Adipocyte (in vitro differentiated cells): ENCODE measurements around the gene CGNL1.
A peak's percentile ranks its signal among the peaks of the same experiment; 100 is the strongest.

Experiments
- DNase-seq: peaks from one replicate; pipeline ENCODE4 v3.0.0-alpha.2; 2015; ENCODE audit warnings: low read depth
- H3K27me3 ChIP-seq: replicated peaks from 2 replicates; pipeline ENCODE4 v1.7.0; 2013; ENCODE audit warnings: mild to moderate bottlenecking, low read length, moderate library complexity; ENCODE audit not compliant: control insufficient read depth, insufficient read depth
- H3K36me3 ChIP-seq: 2 replicates; pipeline ENCODE4 v1.7.0; 2013; ENCODE audit warnings: low read length, mild to moderate bottlenecking, moderate library complexity; ENCODE audit not compliant: control insufficient read depth, insufficient read depth, severe bottlenecking
- H3K4me1 ChIP-seq: 2 replicates; pipeline ENCODE4 v1.7.0; 2013; ENCODE audit warnings: mild to moderate bottlenecking, low read length, moderate library complexity; ENCODE audit not compliant: control insufficient read depth, insufficient read depth
- H3K4me3 ChIP-seq: 2 replicates; pipeline ENCODE4 v1.7.0; 2013; ENCODE audit warnings: mild to moderate bottlenecking, low read length, moderate library complexity
- H3K9ac ChIP-seq: 2 replicates; pipeline ENCODE4 v1.7.0; 2013; ENCODE audit warnings: mild to moderate bottlenecking, low read length, moderate library complexity
- H3K9me3 ChIP-seq: 2 replicates; pipeline ENCODE4 v1.7.0; 2013; ENCODE audit warnings: mild to moderate bottlenecking, low read length, moderate library complexity; ENCODE audit not compliant: control insufficient read depth

CGNL1 gene

GRCh38 chr15:57442335-57442734, 66.0 kb downstream of the CGNL1 start:
- no peaks in the 10 kb centered on the region for H3K36me3 ChIP-seq
- H3K9ac ChIP-seq, result no peak overlapping the region

GRCh38 chr15:57443486-57443885, 67.2 kb downstream of the CGNL1 start:
- no peaks in the 10 kb centered on the region for H3K36me3 ChIP-seq
- H3K4me3 ChIP-seq, result no peak overlapping the region
- peaks cover 5% of the 10 kb centered on the region for H3K4me1 ChIP-seq

More at GRCh38 chr15:57442335-57442734, 66.0 kb downstream of the CGNL1 start:
- Histone ChIP-seq H3K4me1 (peaks cover 5% of the 10 kb centered on the region), H3K27me3 (no peaks in the 10 kb centered on the region), H3K9me3 (no peaks in the 10 kb centered on the region), H3K4me3 (no peak overlapping the region)
- no peak for DNase-seq

DNA sequence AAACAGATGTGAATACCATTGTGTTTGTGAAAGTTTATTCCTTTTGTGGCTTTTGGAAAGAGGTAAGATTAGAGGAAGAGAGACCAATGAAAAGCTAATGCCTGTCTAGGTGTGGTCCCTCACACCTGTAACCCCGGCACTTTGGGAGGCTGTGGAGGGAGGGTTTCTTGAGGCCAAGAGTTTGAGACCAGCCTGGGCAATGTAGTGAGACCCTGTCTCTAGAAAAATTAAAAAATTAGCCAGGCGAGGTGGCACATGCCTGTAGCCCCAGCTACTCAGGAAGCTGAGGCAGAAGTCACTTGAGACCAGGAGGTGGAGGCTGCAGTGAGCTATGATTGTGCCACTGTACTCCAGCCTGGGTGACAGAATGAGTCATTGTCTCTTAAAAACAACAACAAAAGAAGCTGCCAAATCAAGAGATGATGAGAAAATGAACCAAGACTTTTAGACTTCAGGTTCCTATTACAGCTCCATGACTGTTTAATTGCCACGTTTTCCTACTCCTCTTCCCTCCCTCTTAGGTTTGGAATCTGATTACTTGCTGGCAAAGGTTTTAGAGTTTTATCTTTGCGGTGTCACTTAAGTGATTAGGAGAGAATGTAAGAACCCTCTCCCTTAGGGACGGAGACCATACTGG, 68.7 kb downstream of the CGNL1 start:
- no peaks in the 10 kb centered on the region for H3K36me3 ChIP-seq
- H3K4me3 ChIP-seq, result no peak overlapping the region
- H3K27me3 ChIP-seq, result peaks cover under 1% of the 10 kb centered on the region
- no peaks in the 10 kb centered on the region for H3K9me3 ChIP-seq
- no peak overlapping the region for H3K9ac ChIP-seq
- DNase-seq, result no peak
- H3K4me1 ChIP-seq, result peaks cover 5% of the 10 kb centered on the region

More at GRCh38 chr15:57443486-57443885, 67.2 kb downstream of the CGNL1 start:
- no peak overlapping the region for H3K9ac ChIP-seq
- H3K9me3 ChIP-seq, result no peaks in the 10 kb centered on the region
- no peak for DNase-seq
- H3K27me3 ChIP-seq, result no peaks in the 10 kb centered on the region

DNA sequence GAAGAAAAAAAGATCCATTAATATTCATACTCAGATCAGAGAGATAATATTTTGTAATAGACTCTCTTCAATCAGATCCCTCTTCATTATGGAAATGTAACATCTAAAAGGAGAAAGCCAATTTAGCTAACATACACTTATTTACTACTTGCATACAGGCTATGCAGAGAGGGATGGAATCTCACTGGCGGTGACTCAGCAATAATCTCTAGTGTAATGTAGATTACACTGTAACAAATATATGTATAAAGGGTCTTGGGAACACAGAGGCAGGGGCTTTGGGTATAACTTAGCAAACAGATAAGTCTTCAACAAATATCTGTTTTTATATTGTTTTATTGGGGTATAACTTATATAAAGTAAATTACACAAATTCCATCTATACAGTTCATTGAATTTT, 69.6 kb downstream of the CGNL1 start:
- H3K27me3 ChIP-seq, result peaks cover 5% of the 10 kb centered on the region
- no peak overlapping the region for H3K4me3 ChIP-seq
- H3K36me3 ChIP-seq, result no peaks in the 10 kb centered on the region
- H3K9me3 ChIP-seq, result no peaks in the 10 kb centered on the region
- DNase-seq, result peak; percentile 50
- no peak overlapping the region for H3K9ac ChIP-seq
- peaks cover 5% of the 10 kb centered on the region for H3K4me1 ChIP-seq

- no peaks in the 10 kb centered on the region for H3K36me3 ChIP-seq
- no peak overlapping the region for H3K9ac ChIP-seq
- peaks cover 5% of the 10 kb centered on the region for H3K27me3 ChIP-seq
- no peaks in the 10 kb centered on the region for H3K9me3 ChIP-seq
- H3K4me1 ChIP-seq, result peaks cover under 1% of the 10 kb centered on the region
- no peak overlapping the region for H3K4me3 ChIP-seq
- no peak for DNase-seq
Observed at GRCh38 chr15:57446393-57446792, 70.1 kb downstream of the CGNL1 start.

DNA sequence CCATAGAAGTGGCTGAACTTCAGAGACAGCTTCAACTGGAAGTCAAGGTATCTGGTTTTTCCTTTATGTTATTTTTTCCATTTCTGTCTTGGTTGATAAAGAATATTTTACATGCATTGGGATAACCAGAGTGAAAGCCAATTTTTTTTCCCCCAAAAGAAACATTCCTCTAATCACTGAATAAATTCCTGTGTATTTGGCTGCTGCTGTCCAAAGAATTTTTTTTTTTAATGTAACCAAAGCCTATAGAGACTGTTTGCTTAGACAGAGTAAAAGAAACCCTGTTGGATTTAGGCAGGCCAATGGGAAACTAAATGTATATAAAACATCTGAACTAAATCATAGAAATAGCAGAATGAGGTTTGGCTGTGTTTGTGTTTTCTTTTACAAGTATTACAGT, 75.2 kb downstream of the CGNL1 start:
- Histone ChIP-seq H3K36me3 (no peaks in the 10 kb centered on the region), H3K4me3 (no peak overlapping the region), H3K9me3 (no peaks in the 10 kb centered on the region), H3K27me3 (peaks cover 10% of the 10 kb centered on the region), H3K4me1 (no peaks in the 10 kb centered on the region), H3K9ac (no peak overlapping the region)
- DNase-seq, result peak; percentile 37

DNA sequence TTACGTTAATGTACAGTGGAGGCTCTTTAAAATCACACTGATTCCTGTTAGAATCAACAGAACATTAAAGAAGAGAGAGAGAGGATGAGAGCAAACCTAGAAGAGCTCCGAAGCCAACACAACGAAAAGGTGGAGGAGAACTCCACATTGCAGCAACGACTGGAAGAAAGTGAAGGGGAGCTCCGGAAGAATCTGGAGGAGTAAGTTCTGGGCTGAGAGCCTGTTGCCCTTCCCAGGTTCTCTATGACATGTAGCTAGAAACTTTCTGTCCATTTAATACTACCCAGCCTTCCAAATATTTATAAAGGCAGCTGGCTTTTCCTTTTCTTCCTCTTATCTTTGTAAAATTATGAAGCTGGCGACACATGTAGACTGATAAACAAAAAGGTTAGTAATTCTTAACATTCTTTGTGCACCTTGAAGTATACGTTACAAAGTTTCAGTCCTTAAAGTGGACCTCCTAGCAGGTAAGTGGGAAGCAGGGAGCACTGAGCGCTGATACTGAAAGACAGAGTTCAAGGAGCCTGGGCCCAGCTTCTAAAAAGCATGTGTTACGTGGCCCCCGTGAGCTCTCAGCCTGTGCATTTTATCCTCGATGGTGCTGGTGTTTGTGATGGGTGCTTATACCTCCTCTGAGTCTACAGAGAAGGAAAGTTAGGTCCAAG, 75.9 kb downstream of the CGNL1 start:
- Histone ChIP-seq H3K9me3 (no peaks in the 10 kb centered on the region), H3K36me3 (no peaks in the 10 kb centered on the region), H3K9ac (no peak overlapping the region), H3K4me1 (no peaks in the 10 kb centered on the region), H3K4me3 (no peak overlapping the region), H3K27me3 (peaks cover 10% of the 10 kb centered on the region)
- DNase-seq, result no peak

DNA sequence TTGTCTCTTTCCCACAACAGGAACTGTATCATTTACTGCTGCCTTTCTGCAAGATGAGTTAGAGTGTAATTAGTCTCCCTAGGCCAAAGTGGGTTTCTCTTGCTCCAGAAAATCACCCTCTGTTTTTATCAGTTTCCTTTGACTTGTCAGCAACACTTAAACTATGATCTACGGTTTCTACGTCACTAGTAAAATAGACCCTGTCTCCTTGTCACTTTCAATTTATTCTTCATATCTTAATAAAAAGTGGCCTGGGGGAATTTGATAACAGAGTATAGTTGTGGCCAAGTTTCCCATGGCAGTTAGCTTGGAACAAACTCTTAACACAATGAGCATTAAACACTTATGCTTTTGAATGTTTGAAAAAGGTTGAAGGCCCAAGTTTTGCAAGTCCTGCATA, 79.6 kb downstream of the CGNL1 start:
- no peak for DNase-seq
- H3K4me1 ChIP-seq, result no peaks in the 10 kb centered on the region
- no peaks in the 10 kb centered on the region for H3K36me3 ChIP-seq
- H3K27me3 ChIP-seq, result peaks cover 13% of the 10 kb centered on the region
- H3K9ac ChIP-seq, result no peak overlapping the region
- no peaks in the 10 kb centered on the region for H3K9me3 ChIP-seq
- no peak overlapping the region for H3K4me3 ChIP-seq

- Histone ChIP-seq H3K36me3 (no peaks in the 10 kb centered on the region), H3K9me3 (no peaks in the 10 kb centered on the region)
Observed at GRCh38 chr15:57456559-57456958, 80.3 kb downstream of the CGNL1 start.

GRCh38 chr15:57457726-57458125, 81.4 kb downstream of the CGNL1 start:
- Histone ChIP-seq H3K4me3 (no peak overlapping the region), H3K27me3 (peaks cover 16% of the 10 kb centered on the region), H3K36me3 (no peaks in the 10 kb centered on the region)

More at GRCh38 chr15:57456559-57456958, 80.3 kb downstream of the CGNL1 start:
- Histone ChIP-seq H3K4me3 (no peak overlapping the region), H3K4me1 (no peaks in the 10 kb centered on the region), H3K27me3 (peaks cover 16% of the 10 kb centered on the region), H3K9ac (no peak overlapping the region)
- no peak for DNase-seq

GRCh38 chr15:57458356-57458781, 82.1 kb downstream of the CGNL1 start:
- no peak overlapping the region for H3K4me3 ChIP-seq
- no peak overlapping the region for H3K9ac ChIP-seq
- no peak for DNase-seq
- H3K4me1 ChIP-seq, result peaks cover 11% of the 10 kb centered on the region
- H3K36me3 ChIP-seq, result no peaks in the 10 kb centered on the region
- no peaks in the 10 kb centered on the region for H3K9me3 ChIP-seq
- H3K27me3 ChIP-seq, result peaks cover 16% of the 10 kb centered on the region

More at GRCh38 chr15:57457726-57458125, 81.4 kb downstream of the CGNL1 start:
- Histone ChIP-seq H3K9ac (no peak overlapping the region), H3K9me3 (no peaks in the 10 kb centered on the region), H3K4me1 (peaks cover 7% of the 10 kb centered on the region)
- DNase-seq, result no peak
